Right ventricle myocardium superior (tissue), 1 donor: Measurements from ENCODE around the gene PKHD1. TPM values are rescaled to one million over a fixed set of nuclear protein-coding genes. Genes with fewer than 3 reads are reported as not detected.

Experiments
- ATAC-seq: fragments of 200-7000 bp; cut with Tn5 transposase; one replicate; pipeline ENCODE4 v1.9.1; 2020; ENCODE audit warnings: mild to moderate bottlenecking; ENCODE audit not compliant: poor library complexity
- DNase-seq: peaks from one replicate; pipeline ENCODE4 v3.0.0-alpha.2; 2020
- intact Hi-C: fragments of 100-400 bp; cut with DNase I; formaldehyde crosslinking; loops from one replicate; pipeline ENCODE4 v1.11.2; 2022
- total RNA-seq: library from RNA; stranded (reverse); fragmentation: NEBNext Ultra II Directional; extraction: Animal tissue kit (Norgen Biotek cat#: 25700); gene quantifications from one replicate; pipeline ENCODE4 v1.2.1, GENCODE V29; 2021
- donor health status: DM: no; HTN: yes; CAD: no; lungs with severe emphysema.

Gene PKHD1
- total RNA-seq, 1 donor from 2014 or later: not detected

DNA sequence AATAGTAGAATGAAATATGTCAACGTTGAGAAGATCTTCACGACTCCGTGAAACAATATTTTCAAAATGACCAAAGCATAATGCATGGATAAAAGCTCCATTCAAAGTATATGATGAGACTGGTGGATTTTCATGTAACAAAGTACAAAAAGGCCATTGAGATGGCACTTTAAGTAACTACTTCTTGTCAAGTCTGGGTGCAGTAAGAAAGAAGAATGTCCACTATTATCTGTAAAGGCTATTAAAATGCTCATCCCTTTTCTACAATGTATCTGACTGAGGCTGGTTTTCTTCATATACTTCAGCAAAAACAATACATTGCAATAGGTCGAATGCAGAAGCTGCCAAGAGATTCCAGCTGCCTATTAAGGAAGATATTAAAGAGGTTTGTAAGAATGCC, 457.4 kb downstream of the PKHD1 start:
- no peak for ATAC-seq

DNA sequence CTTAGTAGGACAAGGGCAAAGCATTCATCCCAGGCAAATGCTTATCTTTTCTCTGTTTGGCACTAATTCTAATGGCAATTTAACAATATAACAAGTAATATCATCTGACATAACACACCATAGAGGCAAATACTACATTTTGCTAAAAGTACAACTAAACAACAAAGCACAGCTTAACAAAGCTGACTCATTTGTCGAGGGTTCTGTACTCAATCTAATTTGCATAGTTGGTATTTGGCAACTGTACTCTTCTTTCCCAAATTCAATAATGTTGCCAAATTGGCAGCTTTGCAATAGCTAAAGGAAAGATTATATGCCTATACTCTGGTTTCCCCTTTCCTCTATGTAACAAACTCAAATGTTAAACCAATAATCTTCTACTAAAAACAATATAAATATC, 461.0 kb downstream of the PKHD1 start:
- intact Hi-C loops: no loop called here
- no peak for ATAC-seq
- DNase-seq: no peak

More for the DNA sequence above, 457.4 kb downstream of the PKHD1 start:
- intact Hi-C loops: no loop called here
- DNase-seq: no peak

DNA sequence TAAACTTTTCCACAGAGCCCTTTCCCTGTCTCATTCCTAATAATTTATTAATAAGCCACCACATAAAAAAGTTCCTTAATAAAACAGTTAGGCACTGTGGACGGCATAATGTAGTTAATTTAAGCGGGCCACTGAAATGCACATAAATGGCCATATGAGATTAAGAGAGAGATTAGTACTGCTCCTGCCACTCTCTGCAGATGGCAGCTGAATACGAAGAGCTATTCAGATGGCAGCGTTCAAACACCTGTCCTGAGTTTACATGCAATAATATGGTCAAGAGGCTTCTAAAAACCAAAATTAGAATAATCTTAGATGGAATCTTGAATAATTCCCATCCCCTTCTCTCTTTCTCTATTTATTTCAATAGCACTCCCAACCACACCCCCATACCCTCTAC, 461.8 kb downstream of the PKHD1 start:
- ATAC-seq: no peak
- intact Hi-C loops: no loop called here

DNA sequence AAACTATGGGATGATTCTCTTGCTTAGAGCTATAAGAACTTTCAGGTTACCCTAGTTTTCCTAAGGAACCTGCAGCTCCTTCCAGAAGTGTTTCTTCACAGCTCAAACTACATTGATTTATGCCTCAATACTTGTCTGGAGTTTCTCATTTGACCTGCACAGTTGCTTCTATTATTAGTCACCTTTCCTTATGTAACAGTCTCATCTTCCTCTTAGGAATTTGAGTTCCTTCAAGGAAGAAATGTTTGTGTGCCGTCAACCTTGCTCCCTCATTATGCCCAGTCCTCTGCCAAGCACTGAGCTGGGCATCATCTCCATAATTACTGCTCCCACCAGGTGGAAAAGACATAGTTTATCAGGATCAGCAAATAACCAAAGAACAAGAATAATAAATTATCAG, 466.4 kb downstream of the PKHD1 start:
- ATAC-seq (no peak), DNase-seq (no peak)
- intact Hi-C loops: no loop called here

More for the DNA sequence above, 461.8 kb downstream of the PKHD1 start:
- DNase-seq: no peak

DNA sequence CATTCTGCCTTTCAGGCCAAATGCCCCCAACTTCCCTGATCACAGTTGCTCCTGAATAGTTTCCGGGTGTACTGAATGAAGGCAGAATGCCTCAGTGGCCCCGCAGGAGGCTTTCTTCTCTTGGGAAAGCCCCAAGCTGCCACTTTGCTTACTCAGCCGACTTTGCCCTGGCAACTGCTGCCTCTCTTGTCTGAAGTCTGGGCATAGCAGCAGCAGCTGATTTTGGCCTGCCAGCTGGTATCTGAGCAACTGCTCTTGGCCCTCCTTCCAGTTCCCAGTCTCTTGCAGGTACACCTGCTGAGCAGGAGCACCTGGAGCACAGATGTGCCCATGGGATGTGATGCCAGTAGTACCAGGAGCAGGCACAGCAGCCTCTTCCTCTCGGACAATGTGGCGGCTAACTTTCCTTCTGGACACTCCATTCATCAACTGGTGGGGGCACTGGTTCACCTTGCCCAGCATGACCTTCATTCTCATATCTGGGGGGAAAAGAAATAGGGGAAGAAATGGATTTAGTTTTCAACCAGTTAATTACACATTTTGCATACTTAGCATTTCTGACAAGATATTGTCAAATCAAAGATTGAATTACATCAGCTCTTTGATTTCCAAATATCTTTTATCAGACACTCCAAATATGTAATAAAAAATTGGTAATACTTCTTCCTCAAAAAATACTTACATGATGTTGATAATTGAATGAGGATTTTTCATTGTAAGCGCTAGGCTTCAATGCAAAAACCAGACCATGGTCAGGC, 468.2 kb downstream of the PKHD1 start:
- DNase-seq: no peak
- intact Hi-C loops: no loop called here
- no peak for ATAC-seq

DNA sequence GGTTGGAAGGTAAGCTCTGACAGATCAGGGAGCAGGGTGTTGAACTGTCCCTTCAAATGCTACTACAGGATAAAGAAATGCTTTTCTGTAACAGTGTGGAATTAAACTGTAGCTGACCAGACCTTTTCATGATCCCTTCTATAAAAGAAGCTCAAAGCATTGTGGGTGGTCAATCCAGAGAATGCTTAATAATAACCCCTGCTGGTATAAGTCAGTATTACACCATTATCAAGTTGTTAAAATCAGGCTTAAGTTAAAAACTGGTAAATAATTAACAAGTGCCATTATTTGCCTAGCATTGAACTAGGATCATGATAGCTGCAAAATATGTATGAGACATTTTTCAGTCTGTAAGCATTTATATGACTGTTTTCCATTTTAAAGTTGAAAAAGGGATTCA, 468.9 kb downstream of the PKHD1 start:
- no peak for DNase-seq
- intact Hi-C loops: no loop called here
- ATAC-seq: no peak

DNA sequence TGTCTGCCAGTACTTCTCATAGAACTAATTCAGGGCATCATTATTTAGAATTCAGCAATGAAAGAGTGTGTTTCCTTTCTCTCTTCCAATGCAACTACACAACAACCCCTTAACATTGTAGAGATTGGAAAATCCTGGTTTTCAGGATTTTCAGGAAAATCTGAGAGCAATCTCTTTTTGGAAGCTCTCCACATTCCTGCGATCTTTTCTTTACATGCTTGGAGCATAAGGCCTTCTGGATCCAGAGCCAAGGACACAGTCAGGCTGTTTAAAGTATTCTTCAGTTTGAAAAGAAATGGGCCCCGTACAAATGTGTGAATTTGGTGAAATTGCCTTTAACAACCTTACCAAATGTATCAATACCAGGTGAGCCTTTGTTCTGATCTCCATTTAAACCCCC, 469.7 kb downstream of the PKHD1 start:
- DNase-seq (no peak), ATAC-seq (no peak)
- intact Hi-C loops: no loop called here

DNA sequence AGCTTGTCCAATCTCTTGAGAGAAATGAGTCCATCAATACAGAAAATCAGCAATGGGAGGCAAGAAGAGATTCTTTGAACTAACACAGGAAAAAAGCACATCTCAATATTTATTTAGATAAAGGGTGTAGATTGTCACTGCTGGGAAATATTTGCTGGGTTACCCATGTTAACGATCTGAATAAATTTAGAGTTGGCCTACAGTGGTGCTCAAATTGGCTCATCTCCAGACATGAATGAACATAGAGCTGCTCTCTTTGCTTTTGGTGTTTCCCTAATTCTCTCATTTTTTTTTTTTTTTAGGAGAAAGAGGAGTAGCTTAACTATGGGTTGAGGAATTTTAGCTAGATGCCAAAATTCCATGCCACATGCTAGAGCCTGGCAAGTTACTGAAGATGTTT, 471.2 kb downstream of the PKHD1 start:
- DNase-seq (no peak), ATAC-seq (no peak)
- intact Hi-C loops: no loop called here

DNA sequence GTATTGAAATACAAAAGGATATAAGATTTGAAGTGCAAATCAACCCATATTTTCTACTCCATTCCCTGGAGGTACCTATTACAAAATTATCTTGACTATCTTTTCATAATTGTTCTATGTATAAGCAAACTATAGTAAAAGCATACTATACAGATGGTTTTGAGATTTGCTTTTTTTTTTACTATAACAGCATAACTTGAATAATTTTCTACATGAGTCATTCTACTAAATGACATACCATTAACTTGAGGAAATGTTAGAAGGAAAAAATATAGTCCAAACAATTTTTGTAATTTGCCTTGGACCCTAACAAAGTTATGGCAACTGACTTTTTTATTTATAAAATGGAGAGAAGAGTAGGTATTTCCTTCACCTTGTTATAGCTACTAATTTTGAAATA, 472.7 kb downstream of the PKHD1 start:
- ATAC-seq (no peak), DNase-seq (no peak)
- intact Hi-C loops: no loop called here

DNA sequence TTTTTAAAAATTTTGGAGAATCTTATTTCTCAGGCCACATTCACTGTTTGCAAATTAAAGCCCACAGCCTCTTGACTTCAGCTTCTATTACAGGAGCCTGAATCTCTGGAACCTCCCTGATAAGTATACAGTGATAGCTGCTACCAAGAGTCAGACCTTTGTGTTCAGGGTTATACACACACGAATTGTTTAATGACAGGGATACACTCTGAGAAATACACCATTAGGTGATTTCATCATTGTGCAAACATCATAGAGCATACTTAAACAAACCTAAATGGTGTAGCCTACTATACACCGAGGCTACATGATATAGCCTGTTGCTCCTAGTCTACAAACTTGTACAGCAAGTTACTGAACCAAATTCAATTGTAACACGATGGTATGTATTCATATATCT, 473.9 kb downstream of the PKHD1 start:
- DNase-seq (no peak), ATAC-seq (no peak)
- intact Hi-C loops: no loop called here

DNA sequence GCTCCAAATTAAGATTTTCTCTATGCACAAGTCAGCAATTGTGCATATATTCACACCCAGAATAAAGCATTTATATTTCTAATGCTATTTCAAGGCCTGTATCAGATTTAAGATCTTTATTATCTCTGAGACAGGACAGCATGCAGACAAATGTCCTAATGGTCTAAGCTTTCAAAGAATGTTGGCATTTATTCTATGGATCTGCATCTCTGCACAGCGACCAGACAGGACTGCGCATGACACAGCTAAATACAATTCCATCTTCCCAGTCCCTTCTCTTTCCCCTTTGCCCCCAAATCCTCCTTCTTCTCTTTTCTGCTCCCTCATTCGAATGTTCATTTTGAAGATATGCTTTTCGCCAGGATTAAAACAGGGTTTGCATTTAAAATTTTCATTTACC, 478.5 kb downstream of the PKHD1 start:
- no peak for ATAC-seq
- intact Hi-C loops: no loop called here
- DNase-seq: no peak

DNA sequence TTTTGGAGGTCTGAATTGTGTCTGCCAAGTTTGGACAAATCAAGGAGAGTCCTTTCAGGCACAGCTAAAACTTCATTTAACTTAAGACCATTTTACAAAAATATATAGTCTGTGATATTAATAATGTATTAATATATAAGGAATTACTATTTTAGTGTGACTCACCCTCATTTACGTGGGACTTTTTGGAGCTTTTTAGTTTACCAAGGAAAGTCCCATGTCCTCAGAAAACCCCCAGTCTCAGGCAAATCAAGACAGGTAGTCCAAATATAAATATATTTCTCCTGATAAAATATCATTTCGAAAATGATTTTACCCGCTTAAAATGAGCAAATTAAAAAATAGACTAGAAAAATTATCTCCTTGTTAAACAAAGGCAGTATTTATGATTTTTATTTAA, 479.0 kb downstream of the PKHD1 start:
- DNase-seq (no peak), ATAC-seq (no peak)
- intact Hi-C loops: no loop called here

DNA sequence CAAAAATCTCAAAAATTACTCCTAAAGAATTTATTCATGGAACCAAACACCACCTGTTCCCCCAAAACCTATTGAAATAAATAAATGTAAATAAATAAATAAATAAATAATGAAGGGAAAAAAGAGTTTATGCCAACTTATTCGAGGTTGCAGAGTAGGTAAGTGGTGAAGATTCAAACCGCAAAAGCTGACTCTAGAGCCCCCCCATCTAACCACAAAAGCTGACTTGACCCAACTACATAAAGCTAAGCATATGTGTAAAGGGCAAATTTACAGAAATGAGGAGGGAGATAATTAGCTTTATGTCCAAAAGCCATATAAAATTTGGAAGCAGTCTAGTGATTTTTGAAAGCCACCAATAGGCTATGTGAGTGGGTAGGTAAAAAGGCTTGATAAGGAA, 486.9 kb downstream of the PKHD1 start:
- DNase-seq: no peak
- intact Hi-C loops: no loop called here
- no peak for ATAC-seq

DNA sequence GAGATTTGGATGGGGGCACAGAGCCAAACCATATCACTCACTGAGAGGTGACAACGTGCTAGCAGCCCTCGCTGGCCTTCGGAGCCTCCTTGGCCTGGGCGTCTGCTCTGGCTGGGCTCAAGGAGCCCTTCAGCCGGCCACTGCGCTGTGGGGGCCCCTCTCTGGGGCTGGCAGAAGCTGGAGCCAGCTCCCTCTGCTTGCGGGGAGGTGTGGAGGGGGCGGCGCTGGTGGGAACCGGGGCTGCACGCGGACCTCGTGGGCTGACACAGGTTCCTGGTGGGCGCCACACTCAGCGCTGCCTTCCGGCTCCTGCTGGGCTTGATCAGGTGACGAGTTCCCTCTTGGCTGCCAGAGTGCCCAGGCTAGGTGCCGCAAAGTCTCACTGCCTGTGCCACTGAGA, 489.2 kb downstream of the PKHD1 start:
- ATAC-seq (no peak), DNase-seq (peak; percentile 29)
- intact Hi-C loops: no loop called here

DNA sequence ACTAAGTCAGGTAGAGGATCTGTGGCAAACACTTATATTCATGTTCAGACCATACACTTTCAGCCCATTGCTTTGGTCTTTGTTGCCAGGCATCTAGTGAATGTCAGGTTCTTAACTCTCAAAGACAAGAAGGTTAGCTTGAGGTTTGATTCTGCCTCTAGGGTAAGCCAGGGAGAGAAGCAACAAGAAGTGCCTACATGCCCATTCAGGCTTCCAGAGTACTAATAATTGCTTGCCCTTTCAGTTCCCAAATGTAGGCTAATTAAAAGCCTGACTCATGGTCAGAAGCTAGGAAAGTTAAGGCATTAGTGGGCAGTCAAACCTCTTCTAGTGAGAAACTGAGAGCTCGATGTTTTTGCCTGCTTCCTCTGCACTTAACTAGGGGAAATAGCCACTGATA, 492.4 kb downstream of the PKHD1 start:
- no peak for DNase-seq
- intact Hi-C loops: no loop called here
- ATAC-seq: no peak

DNA sequence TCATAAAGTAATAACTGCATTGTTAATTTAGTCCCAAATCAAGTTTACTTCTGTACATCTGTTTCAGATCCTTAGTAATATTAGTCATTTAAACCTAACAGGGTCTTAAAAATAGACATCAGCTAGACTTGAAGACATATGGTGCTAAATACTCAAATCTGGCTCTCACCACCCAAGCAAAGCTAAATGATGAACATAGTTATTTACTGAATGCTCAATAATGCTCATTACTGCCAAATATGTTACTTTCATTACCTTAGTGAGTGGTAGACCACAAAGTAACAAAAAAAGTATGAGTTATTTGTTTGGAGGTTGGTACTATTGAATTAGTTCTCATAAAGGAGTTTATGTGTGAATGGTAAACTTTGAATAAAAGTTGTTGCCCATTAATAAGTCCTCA, 502.1 kb downstream of the PKHD1 start:
- DNase-seq (no peak), ATAC-seq (no peak)

DNA sequence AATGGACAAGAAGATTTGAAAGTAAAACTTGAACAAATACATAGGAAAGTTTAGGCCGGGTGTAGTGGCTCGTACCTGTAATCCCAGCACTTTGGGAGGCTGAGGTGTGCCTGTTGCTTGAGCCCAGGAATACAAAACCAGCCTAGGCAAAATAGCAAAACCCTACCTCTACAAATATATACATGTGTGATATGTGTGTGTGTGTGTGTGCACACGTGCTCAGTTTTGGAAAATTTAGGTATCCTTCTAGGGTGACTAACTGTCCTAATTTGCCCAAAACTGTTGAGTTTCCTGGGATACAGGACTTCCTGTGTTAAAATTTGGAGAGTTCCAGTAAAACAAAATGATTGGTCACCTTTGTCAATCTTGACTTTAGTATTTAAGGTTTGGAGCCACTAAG, 503.2 kb downstream of the PKHD1 start:
- ATAC-seq: no peak
- intact Hi-C loops: no loop called here
- no peak for DNase-seq

More for the DNA sequence above, 502.1 kb downstream of the PKHD1 start:
- intact Hi-C loops: no loop called here

DNA sequence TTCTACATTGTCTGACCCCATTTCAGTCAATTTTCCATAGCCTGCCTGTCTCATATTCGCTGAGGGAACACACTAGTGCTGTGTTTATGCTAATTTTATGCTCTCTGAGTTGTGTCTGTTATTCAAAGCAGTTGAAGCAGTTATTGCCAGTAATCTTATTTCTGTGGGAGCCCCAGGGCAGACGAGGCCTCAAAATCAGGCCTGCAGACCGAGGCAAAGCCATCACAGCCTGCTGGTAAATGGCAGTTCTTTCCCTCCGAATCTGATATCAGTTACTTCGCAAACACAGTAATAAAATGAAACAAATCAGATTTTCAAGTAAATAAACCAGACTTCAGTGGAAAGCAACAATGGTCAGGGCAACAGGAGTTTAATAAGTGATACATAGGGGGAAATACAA, 508.4 kb downstream of the PKHD1 start:
- intact Hi-C loops: no loop called here
- ATAC-seq: no peak
- no peak for DNase-seq

DNA sequence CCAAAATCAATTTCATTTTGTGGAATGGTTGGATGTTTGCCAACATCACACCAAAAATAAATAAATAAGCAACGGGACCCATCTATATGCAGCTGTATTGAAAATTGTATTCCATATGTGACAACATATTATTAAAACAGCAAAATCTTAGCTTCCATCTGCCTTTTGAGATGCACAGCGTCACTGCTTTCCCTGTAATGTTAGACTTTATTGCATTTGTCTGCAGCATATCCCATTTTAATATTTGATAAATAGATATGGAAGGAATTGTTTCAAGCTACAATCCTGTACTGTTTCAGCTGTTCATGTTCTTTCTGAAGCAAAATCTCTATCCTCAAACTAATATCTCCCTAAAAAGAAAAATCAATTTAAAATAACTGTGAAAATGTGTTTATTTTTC, 509.1 kb downstream of the PKHD1 start:
- intact Hi-C loops: no loop called here
- no peak for DNase-seq
- ATAC-seq: no peak

DNA sequence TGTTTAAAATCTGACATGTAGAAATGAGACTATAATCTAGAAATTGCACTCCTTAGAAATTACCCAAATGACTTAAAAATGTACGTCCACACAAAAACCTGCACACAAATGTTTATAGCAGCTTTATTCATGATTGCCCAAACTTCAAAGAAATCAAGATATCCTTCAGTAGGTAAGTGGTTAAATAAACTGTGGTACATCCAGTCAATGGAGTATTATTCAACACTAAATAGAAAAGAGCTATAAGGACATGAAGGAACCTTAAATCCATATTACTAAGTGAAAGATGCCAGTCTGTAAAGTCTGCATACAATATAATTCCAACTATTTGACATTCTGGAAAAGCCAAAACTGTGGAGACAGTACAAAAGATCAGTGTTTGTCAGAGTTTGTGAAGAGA, 513.4 kb downstream of the PKHD1 start:
- ATAC-seq (no peak), DNase-seq (no peak)
- intact Hi-C loops: no loop called here

DNA sequence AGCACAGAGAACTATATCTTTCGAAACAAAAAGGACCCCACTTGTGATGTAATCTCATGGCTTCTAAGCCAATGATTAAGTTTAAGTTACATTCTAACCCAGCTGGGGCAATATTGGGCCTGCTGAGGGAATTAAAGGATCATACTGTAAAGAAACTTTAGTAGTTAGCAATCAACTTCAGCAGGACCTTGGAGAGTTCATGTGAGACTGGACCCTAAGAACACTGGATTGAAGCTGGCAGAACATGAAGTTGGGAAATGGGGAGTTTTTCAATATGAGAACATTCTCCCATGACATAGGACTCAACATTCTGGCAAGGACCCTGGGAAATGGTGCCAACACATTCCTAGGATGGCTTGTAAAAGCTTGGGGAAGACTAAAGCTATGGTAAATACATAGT, 516.2 kb downstream of the PKHD1 start:
- intact Hi-C loops: no loop called here
- DNase-seq (no peak), ATAC-seq (no peak)
